HS-5 (cell line): ENCODE data around the gene DLGAP4.
"Not testable (repeated sequence)": the region's sequence is repeated elsewhere in the genome, so short reads cannot be mapped to it uniquely, and the experiment has no call there.

Experiments
- DNase-seq: peaks from one replicate; pipeline ENCODE4 v3.0.0-alpha.2; 2012; ENCODE audit warnings: low read depth

Gene DLGAP4

DNA sequence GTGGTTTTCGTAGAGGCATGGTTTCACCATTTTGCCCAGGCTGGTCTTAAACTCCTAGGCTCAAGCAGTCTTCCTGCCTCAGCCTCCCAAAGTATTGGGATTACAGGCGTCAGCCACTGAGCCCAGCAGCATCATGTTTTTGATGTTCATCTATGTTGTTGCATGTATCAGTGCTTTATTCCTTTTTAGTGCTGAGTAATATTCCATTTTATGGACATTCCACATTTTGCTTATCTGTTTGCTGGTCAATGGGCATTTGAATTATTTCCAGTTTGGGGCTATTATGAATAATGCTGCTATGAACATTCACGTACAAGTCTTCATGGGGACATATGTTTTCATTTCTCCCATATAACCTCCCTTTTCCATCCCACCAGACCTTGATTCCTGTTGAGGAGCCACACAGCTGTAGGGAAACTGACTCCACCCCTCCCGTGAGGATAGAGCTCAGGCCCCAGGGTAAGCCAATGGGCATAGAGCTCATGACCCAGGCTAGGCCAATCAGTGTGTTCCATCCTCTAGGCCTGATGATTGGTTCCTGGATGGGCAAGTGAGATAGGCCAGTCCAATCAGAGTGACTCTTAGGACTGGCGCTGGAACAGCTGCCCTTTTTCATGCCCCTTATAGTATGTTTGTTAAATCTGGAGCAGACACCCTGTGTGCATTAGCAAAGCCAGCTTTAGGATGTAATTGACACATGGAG is 49.5 kb downstream of the DLGAP4 start:
- DNase-seq = no peak

DNA sequence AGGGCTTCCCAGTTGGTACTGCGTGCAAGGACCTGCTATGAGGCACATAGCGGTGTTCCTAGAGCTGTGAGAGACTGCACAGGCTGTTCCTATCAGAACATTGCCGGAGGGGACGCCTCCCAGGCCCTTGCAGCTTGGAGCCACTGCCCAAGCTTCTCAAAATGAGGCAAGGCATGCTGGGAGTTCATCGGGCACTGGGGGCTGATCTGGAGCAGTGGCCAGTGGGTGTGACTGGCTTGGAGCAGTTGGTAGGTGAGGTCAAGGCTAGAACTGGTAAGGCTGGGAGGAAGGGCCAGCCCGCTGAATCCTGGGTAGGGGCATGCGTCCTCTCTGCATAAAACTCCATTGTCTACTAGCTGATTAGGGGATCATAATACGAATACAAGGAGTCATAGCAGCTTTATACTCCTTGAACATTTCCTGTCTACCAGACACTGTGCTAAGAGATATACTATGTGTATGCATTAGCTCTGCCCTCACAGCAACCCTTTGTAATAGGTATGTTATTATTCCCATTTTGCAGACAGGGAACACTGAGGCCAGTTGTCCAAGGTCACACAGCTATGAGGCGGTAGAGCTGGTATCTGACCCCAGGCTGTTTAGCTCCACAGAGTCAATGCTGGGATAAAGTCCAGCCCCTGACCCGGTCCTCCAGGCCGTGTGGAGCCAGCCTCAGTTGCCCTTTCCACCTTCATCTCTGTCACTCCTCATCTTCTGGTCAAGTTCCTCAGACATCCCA is 53.7 kb downstream of the DLGAP4 start:
- no peak for DNase-seq

GRCh38 chr20:36360429-36360828 is 54.3 kb downstream of the DLGAP4 start:
- DNase-seq = no peak

- no peak for DNase-seq
Observed at GRCh38 chr20:36361406-36361805, 55.3 kb downstream of the DLGAP4 start.

DNA sequence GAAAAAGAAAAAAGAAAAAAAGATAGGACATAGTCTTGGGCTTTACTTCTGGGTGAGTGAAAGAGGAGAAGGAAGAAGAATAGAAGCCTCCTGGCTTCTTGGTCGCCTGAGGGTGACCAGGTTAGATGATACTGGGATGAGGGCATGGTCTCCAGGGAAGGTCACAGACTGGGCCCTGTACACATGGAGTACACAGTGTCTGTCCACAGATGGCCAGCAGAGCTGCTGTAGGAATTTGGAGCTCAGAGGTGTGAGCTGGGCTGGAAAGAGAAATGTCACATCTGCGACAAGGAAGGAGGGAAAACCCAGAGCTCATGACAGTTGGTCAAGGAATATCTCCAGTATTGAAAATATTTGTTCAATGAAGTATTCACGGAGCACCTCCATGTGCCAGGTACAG is 56.1 kb downstream of the DLGAP4 start:
- no peak for DNase-seq

DNA sequence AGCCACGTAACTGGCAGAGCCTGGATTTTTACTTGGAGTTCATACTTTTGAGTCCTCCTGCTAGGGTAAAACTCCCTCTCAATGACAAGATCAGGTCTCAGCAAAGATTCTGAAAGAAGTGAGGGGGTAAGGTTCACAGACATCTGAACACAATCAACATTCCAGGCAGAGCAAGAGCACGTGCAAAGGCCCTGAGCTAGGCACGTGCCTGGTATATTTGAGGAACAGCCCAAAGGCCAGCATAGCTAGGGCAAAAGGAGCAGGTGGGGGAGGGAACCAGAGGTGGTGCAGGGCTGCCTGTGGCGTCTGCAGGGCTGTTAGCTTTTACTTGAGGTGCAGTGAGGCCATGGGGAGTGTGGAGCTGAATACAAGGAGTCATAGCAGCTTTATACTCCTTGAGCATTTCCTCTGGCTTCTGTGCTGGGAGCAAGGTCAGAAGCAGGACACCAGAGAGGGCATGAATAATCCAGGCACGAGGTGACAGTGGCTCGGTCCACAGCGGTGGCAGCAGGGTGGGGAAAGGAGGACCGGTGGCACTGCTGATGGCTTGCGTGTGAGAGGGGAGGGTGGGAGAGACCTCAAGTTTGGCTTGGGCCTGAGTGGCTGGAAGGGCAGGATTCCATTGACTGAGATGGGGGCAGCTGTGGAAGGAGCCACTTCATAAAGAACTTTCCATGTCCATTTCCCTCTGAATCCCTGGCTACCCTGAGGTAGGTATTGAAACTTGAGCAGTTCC is 57.0 kb downstream of the DLGAP4 start:
- no peak for DNase-seq

DNA sequence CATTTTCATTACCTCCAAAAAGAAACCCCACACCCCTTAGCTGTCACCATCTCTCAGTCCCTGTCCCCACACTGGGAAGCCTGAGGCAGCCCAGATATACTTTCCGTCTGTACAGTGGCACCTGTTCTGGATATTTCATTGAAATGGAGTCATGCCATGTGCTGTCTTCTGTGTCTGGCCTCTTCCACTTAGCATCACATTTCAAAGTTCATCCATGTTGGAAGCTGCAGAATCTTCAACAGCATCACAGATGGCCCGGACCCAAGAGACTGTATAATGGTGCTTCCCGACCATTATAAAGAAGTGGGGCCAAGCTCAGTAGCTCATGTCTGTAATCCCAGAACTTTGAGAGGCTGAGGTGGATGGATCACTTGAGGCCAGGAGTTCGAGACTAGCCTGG is 58.4 kb downstream of the DLGAP4 start:
- DNase-seq = no peak

DNA sequence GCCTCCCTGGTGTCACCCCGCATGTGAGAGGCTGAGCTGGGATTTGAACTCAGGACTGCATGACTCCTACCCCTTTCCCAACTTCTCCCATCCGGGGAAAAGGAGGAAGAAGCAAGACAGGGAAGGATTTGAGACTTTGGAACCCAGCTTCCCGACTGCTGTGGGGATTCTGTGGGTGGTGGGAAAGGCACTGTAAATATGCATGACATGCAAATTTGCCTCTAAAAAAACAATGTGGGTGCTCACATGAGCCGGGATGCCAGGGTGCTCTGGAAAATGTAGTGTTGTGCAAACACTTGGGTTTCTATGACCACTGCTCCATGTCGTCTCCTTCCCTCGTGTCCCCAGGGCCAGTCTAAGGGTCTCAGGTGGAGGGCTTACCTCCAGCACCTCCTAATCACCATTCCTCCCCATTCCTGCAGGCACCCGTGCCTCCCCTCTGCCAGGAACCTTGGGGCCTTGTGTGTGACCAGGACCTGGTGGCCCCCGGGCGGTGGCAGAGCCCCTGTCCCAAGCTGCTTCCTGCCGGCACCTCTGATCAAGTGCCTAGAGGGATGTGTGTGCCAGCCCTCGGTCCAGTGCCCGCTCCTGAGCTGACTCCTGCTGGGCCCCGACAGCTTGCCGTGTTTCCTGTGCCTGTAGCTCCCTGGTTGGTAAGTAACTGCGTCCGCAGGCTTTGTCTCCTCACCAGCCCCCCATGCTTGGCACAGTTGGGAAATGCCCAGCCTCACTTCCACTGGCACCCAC is 60.7 kb downstream of the DLGAP4 start:
- no peak for DNase-seq

GRCh38 chr20:36367370-36367745 is 61.2 kb downstream of the DLGAP4 start:
- DNase-seq = no peak

DNA sequence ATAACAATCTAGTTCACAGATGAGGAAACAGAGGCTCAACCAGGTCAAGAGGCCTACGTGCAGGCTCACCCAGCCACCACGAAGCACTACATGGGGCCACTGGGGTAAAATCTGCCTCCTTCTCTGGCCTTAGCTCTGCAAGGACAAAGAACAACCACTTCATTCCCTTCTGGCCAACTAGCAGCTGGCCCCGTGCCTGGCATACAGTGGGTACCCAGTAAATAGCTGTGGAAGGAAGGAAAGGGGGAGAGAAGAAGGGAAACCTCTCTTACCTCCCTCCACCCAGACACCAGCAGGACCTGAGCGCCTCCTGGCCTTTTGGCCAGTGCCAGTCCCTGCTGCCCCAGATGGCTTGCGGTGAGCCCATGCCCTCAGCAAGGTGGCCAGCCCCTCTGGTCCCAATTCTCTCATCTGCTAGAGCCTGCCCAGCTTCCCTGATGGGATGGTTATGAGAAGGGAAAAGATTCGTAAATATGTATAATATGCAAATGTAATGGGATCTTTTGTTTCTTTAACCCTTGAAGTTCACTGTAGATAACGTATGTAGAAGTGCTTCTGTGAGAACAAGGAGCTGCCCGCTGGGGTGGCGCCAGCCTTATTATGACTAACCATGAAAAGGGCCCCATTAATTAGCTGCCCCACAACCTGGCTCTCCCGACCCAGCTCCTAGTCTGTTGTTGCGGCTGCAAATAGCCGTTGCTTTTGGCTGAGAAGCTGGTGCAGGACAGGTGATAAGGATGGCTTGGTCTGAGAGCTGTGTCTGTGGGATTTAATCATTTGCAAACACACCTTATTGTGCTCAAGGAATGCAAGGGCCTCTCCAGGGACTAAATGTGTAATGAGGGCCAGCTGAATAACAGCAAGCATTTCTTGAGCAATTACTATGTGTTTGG is 62.0 kb downstream of the DLGAP4 start:
- no peak for DNase-seq

- no peak for DNase-seq
Observed at GRCh38 chr20:36368869-36369268, 62.7 kb downstream of the DLGAP4 start.

GRCh38 chr20:36369739-36370138 is 63.6 kb downstream of the DLGAP4 start:
- DNase-seq = no peak

- DNase-seq = no peak
Observed at GRCh38 chr20:36370991-36371790, 65.1 kb downstream of the DLGAP4 start.

- DNase-seq = no peak
Observed at GRCh38 chr20:36372666-36373065, 66.5 kb downstream of the DLGAP4 start.

- DNase-seq = no peak
Observed at GRCh38 chr20:36373089-36373488, 67.0 kb downstream of the DLGAP4 start.

- no peak for DNase-seq
Observed at GRCh38 chr20:36374995-36375394, 68.9 kb downstream of the DLGAP4 start.

GRCh38 chr20:36377348-36378326 is 71.5 kb downstream of the DLGAP4 start:
- no peak for DNase-seq

- no peak for DNase-seq
Observed at GRCh38 chr20:36378686-36379085, 72.5 kb downstream of the DLGAP4 start.

DNA sequence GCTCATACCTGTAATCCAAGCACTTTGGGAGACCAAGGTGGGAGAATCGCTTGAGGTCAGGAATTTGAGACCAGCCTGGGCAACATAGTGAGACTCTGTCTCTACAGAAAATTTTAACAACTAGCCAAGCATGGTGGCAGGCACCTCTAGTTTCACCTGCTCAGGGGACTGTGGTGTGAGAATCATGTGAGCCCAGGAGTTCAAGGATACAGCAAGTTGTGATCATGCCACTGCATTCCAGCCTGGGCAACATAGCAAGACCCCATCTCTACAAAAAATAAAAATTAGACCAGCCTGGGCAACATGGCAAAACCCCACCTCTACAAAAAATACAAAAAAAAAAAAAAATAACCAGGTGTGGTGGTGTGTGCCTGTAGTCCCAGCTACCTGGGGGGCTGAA is 73.8 kb downstream of the DLGAP4 start:
- not testable (repeated sequence) for DNase-seq
